GM10847 (cell line): Measurements from ENCODE around the gene PHACTR2.

Source experiments
- POLR2A ChIP-seq: IDR thresholded peaks from 2 replicates; pipeline ENCODE4 v1.6.1; 2011; ENCODE audit not compliant: insufficient read length; ENCODE audit errors: extremely low read depth

Gene PHACTR2

DNA sequence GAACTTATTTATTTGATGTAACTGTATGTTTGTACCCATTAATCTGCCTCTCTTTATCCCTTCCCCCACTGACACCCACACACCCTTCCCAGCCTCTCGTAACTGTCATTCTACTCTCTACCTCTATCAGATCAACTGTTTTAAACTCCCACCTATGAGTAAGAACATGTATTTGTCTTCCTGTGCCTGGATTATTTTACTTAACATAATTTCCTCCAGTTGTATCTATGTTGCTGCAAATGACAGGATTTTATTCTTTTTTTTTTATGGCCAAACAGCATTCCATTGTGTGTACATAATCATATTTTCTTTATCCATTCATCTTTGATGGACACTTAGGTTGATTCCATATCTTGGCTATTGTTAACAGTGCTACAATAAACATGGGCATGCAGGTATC is 49.3 kb downstream of the PHACTR2 start:
- no peak for TF ChIP-seq POLR2A

DNA sequence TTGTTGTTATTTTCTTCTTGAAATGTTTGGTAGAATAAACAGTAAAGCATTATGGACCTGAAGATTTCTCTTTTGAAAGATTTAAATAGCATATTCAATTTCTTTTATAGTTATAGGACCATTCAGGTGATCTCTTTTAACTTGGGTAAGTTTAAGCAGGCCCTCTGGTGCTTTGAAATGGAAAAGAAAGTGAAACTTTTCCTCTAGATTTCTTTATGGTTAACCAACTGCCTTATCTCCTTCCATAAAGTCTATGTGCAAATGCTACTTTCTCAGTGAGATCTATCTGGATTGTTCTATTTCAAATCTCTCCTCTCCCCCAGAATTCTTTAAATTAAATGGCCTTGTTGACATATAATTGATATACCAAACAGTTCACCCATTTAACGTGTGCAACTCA is 54.0 kb downstream of the PHACTR2 start:
- TF ChIP-seq POLR2A, result no peak

DNA sequence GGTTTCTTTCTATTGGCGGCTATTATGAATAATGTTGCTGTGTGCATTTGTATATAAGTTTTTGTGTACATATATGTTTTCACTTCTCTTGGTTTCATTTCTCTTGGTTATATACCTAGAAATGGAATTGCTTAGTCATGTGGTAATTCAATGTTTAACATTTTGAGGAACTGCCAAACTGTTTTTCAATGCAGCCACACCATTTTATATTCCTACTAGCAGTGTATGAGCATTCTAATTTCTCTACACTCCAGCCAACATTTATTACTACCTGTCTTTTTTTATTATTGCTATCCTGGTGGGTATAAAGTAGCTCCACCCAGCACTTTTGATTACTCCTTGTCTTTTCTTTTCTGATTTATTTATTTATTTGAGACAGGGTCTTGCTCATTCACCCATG is 54.8 kb downstream of the PHACTR2 start:
- no peak for TF ChIP-seq POLR2A

DNA sequence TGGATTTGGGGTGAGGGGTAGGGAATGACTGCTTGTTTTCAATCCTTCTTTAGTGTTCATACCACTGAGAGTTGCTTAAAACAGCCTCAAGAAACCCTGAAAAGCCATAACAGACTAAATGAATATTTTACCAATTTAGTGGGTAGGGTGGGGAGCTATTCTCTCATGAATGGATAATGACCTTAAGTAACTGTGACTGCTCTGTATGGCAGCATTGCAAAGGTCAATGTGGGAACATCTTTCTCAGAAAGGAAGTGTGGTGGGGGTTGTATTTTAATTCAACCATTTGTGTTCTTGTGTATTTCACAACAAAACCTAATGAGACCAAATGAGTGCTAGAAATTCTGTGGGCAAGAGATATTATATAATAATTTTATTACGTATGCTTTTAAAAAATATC is 55.7 kb downstream of the PHACTR2 start:
- no peak for TF ChIP-seq POLR2A

DNA sequence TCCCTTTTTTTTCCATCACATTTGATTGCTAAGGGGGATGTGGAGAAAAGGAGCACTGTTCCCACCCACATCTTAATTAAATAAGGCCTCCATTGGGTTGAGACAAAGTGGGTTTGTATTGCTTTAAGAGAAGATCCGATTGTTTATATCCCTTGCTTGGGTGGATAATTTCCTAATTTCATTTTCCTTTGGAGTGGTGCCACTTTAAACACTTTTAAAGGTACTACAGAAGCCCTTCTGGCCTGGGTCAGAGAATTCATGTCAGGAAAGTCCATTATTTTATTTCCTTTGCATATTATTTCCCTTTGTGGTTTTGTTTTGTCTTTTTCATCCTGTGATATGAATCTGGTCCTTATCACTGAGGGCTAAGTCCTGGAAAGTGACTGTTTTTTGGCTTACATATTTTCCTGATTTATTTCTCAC is 56.9 kb downstream of the PHACTR2 start:
- no peak for TF ChIP-seq POLR2A

DNA sequence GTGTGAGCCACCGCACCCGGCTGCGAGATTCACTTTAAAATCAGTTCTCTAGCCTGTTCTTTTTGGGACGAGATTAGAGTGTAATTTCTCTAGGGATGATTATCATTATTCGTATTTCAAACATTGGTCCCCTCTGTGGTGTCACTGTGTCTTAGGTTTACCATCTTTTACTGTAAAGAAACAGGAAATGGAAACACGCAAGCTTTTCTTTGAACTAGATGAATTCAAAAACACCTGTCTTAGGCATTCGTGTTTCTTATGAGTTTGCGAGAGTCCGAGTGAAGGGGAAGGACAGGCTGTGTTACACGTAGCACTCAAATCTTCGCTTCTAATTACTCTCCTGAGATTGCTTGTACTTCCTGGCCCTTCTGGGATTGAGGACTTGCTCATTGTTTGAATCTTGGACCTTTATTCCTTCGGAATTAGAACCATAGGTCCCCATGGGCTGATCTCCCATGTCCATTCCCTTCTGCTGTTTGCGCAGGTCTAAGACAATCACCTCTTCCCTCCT is 61.6 kb downstream of the PHACTR2 start:
- no peak for TF ChIP-seq POLR2A

DNA sequence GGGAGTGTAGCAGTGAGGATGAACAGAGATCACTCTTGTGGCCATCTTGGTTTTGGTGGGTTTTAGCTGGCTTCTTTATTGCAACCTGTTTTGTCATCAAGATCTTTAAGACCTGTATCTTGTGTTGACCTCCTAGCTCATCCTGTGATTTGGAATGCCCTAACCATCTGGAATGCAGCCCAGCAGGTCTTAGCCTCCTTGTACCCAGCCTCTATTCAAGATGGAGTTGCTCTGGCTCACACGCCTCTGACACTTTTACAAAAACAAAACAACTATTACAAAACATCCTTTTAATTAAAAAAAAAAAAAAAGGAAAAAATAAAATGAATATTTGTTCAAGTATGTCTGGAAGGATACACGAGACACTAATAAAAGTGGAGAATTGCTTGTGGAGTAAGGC is 62.4 kb downstream of the PHACTR2 start:
- no peak for TF ChIP-seq POLR2A

DNA sequence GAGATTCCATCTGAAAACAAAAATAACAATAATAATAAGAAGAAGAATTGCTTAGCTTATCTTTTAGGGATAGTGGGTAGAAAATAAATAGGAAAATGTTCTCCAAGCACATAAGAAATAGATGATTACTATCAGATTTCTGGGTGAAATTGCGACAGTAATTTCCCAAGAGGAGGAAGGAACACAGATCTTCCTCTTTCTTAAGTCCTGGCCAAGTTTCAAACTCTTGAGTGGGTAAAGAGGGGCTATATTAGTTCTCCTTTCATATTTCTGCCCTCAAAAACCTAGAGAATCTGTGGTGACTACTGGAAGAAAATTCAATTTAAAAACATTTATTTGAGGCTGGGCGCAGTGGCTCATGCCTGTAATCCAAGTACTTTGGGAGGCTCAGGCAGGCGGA is 63.7 kb downstream of the PHACTR2 start:
- no peak for TF ChIP-seq POLR2A

DNA sequence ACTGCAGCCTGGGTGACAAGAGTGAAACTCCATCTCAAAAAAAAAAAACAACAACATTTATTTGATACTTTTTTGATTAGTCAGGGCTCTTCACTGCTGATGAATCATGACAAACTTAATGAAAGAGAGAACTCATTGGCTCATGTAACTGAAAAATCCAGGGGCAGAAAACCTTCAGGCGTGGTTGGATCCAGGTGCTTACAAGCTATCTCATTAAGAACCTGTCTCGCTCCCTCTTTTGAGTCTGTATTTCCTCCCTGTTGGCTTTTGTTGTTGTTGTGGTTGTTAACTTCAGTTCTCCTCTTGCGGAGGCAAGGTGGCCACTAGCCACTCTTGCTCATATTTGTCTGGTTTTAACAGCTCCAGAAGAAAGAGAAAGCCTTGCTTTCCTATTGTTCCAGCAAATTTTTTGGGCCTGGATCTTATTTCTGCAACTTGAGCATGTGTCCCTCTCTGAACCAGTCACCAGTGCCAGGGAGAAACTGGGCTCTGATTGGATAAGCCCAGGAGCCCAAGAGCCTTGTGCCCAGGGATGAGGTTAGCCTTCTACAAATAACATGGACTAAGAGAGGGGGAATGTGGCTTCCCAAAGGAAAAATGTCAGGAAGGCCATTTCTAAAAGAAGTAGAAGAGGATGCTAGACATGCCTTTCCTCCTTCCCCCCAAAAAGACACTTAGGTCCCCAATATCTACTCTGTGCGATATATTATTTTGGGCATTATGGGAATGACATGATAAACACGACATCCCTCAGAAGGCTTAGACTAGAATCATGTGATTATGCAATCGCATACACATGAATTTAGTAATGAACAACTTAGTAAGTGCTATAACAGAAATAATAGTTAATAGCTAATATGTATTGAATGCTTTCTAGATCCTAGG is 64.5 kb downstream of the PHACTR2 start:
- TF ChIP-seq POLR2A, result no peak

DNA sequence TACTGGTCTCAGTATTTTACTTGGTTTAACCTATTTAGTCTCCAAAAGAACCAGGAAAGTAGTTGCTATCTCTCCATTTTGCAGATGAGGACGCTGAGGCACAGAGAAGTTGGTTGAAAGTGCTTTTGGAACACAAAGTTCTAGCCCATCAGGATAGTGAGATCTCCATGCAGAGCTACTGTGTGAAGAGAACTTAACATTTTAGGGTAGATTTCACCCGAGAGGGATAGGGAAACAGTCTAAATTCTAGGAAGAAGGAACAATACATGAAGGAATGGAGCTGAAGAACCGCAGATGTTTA is 65.1 kb downstream of the PHACTR2 start:
- TF ChIP-seq POLR2A, result no peak

DNA sequence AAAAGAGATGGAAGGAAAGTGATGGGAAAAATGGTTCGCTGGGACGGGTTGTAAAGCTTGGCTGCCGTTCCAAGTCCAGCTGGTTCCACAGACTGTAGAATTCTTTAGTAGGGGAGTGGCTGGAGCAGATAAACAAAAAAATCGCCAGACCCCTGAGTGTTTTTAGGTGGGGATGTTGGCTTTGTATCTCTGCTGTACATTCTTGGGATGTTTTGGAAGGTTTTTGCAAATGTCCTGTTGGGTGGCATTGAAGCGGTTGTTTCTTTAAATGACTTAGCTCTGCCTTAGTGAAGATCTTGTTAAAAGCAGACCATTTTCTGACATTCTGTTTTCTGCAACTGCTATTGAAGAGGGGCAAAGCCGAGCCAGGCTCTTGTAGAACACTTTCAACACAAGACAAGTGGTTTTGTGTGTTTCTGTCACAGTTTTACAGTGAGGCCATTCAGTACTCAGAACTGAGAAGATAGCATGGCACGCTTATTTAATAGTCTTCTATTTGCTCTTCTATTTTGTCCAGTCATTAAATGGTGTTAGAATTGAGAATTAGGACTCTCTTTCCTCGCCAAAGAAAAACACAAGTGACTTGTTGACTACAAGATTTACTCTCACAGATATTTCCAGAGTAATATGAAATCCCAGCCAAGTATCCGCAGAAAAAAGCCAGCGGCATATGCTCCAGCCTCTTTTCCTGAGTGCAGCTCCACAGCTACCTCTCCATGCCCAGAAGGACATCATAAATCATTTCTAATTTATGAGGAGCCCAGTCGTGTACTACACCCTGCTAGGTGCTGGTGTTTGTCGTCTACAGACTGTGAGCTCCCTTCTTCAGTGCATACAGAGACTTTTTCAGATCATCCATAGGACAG is 65.8 kb downstream of the PHACTR2 start:
- TF ChIP-seq POLR2A, result no peak

DNA sequence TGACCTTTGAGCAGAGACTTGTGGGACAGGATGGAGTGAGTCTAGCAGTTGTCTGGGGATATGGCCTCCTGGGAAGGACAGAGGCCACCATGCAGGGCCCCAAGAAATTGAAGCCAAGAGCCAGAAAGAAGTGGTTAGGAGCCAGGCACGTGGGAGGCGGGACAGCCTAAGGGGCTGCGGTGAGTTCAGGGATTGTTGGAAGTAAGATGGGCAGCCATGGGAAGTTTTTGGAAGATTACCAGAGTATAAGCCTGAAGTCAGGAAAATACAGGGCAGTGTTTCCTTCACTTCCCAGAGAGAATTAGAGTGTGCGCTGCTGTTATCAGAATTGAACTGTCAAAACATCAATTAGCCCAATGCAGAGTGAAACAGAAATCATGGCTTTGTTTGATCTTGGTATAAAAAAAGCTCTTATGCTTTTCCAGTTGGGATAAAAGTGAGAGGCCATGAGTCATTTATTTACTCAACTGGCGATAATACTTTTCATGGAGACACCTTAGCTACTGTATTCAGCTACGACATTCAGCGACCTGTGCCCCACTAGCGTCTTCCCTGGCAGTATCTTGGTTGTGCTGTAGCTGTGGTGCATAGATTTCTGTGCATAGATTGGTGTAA is 66.9 kb downstream of the PHACTR2 start:
- no peak for TF ChIP-seq POLR2A

DNA sequence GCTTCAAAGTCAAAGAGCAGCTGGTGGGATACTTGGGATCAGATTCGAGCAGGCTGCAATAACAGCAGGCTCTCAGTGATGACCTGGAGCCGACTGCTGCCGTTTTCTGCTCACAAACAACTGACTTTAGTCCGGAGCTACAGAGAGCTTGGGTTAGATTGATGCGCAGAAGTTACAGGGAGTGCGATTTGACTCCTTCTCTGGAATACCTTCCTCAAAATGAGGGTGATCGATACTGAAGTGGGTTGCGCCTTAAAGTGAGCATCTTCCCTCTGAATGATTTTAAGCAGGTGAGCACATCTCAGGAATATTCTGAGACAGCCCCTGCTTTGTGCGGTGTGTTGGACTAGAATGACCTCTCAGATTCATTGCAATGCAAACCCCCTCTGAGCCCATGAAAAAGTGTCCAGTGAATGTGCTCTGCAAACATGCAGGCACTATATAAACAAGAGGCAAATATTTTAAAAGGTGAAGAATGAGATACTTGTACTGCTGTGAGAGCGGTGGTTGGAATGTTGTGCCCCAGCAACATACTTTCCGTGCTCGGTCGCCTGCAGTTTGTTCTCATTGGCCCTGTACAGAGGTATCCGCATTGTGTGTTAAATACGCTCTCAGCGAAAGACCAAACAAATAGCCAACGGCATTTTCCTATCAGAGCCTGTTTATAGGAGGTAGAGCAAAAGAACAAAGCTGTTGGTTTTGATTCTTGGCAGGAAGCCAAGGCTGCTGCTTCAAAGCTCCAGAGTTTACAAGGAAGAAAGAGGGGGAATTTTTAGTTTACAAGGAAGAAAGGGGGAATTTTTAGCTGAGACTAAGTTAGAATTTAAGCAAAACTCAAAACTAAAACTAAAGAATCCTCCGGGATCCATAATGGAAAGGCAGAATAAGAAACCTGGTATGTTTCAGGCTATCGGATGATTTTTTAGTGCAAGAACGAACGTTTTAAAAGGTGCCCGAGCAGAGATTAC is 67.7 kb downstream of the PHACTR2 start:
- no peak for TF ChIP-seq POLR2A
